Endothelial cell (in vitro differentiated cells): ENCODE data around the gene TAAR9. TPM values are rescaled to one million over a fixed set of nuclear protein-coding genes. Genes with fewer than 3 reads are reported as not detected.

Source experiments
- DNase-seq: peaks from one replicate; pipeline ENCODE4 v3.0.0; 2021; ENCODE audit warnings: low spot score
- H3K27ac Mint-ChIP-seq: one replicate; pipeline ENCODE4 v1.8.0; 2021; ENCODE audit warnings: mixed read lengths, inconsistent platforms; ENCODE audit not compliant: unreplicated experiment
- H3K27me3 Mint-ChIP-seq: one replicate; pipeline ENCODE4 v1.8.0; 2021; ENCODE audit warnings: mild to moderate bottlenecking, moderate library complexity, mixed read lengths, inconsistent platforms; ENCODE audit not compliant: unreplicated experiment
- H3K36me3 Mint-ChIP-seq: one replicate; pipeline ENCODE4 v1.8.0; 2021; ENCODE audit warnings: mild to moderate bottlenecking, low read depth, mixed read lengths, inconsistent platforms; ENCODE audit not compliant: unreplicated experiment
- H3K4me1 Mint-ChIP-seq: one replicate; pipeline ENCODE4 v1.8.0; 2021; ENCODE audit warnings: mild to moderate bottlenecking, mixed read lengths, inconsistent platforms; ENCODE audit not compliant: unreplicated experiment
- H3K4me3 Mint-ChIP-seq: one replicate; pipeline ENCODE4 v1.8.0; 2021; ENCODE audit warnings: mild to moderate bottlenecking, mixed read lengths, inconsistent platforms; ENCODE audit not compliant: unreplicated experiment
- H3K9me3 Mint-ChIP-seq: one replicate; pipeline ENCODE4 v1.8.0; 2021; ENCODE audit warnings: mixed read lengths, inconsistent platforms; ENCODE audit not compliant: unreplicated experiment
- CTCF ChIP-seq: fragments of 200-600 bp; sonication (generic); IDR thresholded peaks from one replicate; pipeline ENCODE4 v1.5.0; 2021; ENCODE audit warnings: antibody characterized with exemption; ENCODE audit not compliant: unreplicated experiment
- total RNA-seq: library from RNA; stranded (reverse); fragmentation: NEBNext Ultra II Directional; extraction: Animal tissue kit (Norgen Biotek cat#: 25700); gene quantifications from one replicate; pipeline ENCODE4 v1.2.1, GENCODE V29; 2021; ENCODE audit not compliant: unreplicated experiment

TAAR9 gene
- total RNA-seq, 1 donor from 2014 or later, result not detected

GRCh38 chr6:132571774-132572173 lies 33.7 kb downstream of the TAAR9 start:
- Mint-ChIP-seq H3K4me3 (no peak overlapping the region), H3K4me1 (no peaks in the 10 kb centered on the region), H3K9me3 (no peaks in the 10 kb centered on the region), H3K27me3 (no peaks in the 10 kb centered on the region), H3K27ac (no peak overlapping the region), H3K36me3 (no peaks in the 10 kb centered on the region)
- TF ChIP-seq CTCF, result no peak
- DNase-seq, result no peak

GRCh38 chr6:132584698-132585097 lies 46.6 kb downstream of the TAAR9 start:
- TF ChIP-seq CTCF, result no peak
- Mint-ChIP-seq H3K9me3 (no peaks in the 10 kb centered on the region), H3K27ac (no peak overlapping the region), H3K4me3 (no peak overlapping the region), H3K36me3 (no peaks in the 10 kb centered on the region), H3K27me3 (peaks cover 1% of the 10 kb centered on the region), H3K4me1 (no peaks in the 10 kb centered on the region)
- no peak for DNase-seq

- Mint-ChIP-seq H3K4me3 (no peak overlapping the region), H3K27ac (no peak overlapping the region)
- no peak for DNase-seq
Measured at GRCh38 chr6:132587424-132587823, 49.3 kb downstream of the TAAR9 start.

More at GRCh38 chr6:132587424-132587823, 49.3 kb downstream of the TAAR9 start:
- Mint-ChIP-seq H3K27me3 (peaks cover 1% of the 10 kb centered on the region), H3K36me3 (no peaks in the 10 kb centered on the region), H3K9me3 (no peaks in the 10 kb centered on the region), H3K4me1 (no peaks in the 10 kb centered on the region)
- no peak for TF ChIP-seq CTCF

Other genes starting within 250 kb of the TAAR9 start
- gene MOXD1, start 136.8 kb upstream of the TAAR9 start, total RNA-seq, result 0.08 TPM
- gene STX7, start 25.2 kb upstream of the TAAR9 start, total RNA-seq, result 60.9 TPM
- not detected for gene TAAR8, start 14.4 kb downstream of the TAAR9 start, total RNA-seq
- gene TAAR6, start 32.0 kb downstream of the TAAR9 start, total RNA-seq, result not detected
- gene TAAR5, start 51.5 kb downstream of the TAAR9 start, total RNA-seq, result not detected
- gene TAAR2, start 86.0 kb downstream of the TAAR9 start, total RNA-seq, result not detected
- gene TAAR1, start 120.9 kb downstream of the TAAR9 start, total RNA-seq, result not detected
- 1.5 TPM for gene VNN1, start 175.8 kb downstream of the TAAR9 start, total RNA-seq
- gene VNN2, start 219.6 kb downstream of the TAAR9 start, total RNA-seq, result not detected